Vagina (tissue), 2 donors: Measurements from ENCODE around the gene HEPHL1.

Experiments
- CTCF ChIP-seq, 3 experiments: fragments of 450-650 bp in 2 of 3; fragments of 200-600 bp in 1 of 3; sonication (generic) in 1 of 3; IDR thresholded peaks; one replicate each; pipeline ENCODE4 v1.5.1; 2017 to 2019; ENCODE audit warnings: antibody characterized with exemption in 3 of 3, mild to moderate bottlenecking in 2 of 3, moderate library complexity in 2 of 3
- POLR2A ChIP-seq, 2 donors: fragments of 450-650 bp; IDR thresholded peaks; one replicate each; pipeline ENCODE4 v1.6.1; 2017; ENCODE audit warnings: antibody characterized with exemption in 2 of 2, mild to moderate bottlenecking in 2 of 2, moderate library complexity in 2 of 2
- POLR2AphosphoS5 ChIP-seq, 2 donors: sonication (generic); formaldehyde crosslinking; IDR thresholded peaks; one replicate each; pipeline ENCODE4 v1.9.0; 2017; ENCODE audit warnings: antibody characterized with exemption in 2 of 2, mild to moderate bottlenecking in 2 of 2, low read depth in 1 of 2; ENCODE audit not compliant: insufficient read depth in 1 of 2

- TF ChIP-seq CTCF (IDR thresholded peaks at IDR 0.05) = no peak
- no peak for TF ChIP-seq POLR2AphosphoS5 (IDR thresholded peaks at IDR 0.05; ENCODE audit: insufficient read depth in 1 of 2, low read depth in 1 of 2)
- TF ChIP-seq POLR2A (IDR thresholded peaks at IDR 0.05) = no peak
Observed at GRCh38 chr11:94144216-94144615, 123.1 kb downstream of the HEPHL1 start.
